GM12878 (cell line): ENCODE measurements around the gene NPC1. TPM values are rescaled to one million over a fixed set of nuclear protein-coding genes. Genes with fewer than 3 reads are reported as not detected.

Experiments
- ATAC-seq: fragments of 200-7000 bp; cut with Tn5 transposase; 3 replicates; pipeline ENCODE4 v1.9.1; 2020; ENCODE audit warnings: mild to moderate bottlenecking, moderate library complexity
- BruUV-seq: library from RNA; stranded (reverse); fragments of 400-500 nt; replicated peaks from 2 replicates; lab custom pipeline; 2021; lab: Mats Ljungman, UMichigan
- CTCF ChIA-PET: fragments of 300-600 bp; sonication (Branson Sonifier 250); formaldehyde crosslinking; extraction: SDS; loops from one replicate; lab custom pipeline; 2021; ENCODE audit warnings: inconsistent platforms; lab: Yijun Ruan, JAX
- POLR2A ChIA-PET: fragments of 350-600 bp; formaldehyde crosslinking; extraction: SDS; loops from one replicate; lab custom pipeline; 2021; ENCODE audit warnings: inconsistent platforms; lab: Charles Lee
- RAD21 ChIA-PET: fragments of 300-600 bp; sonication (Branson Sonifier 250); formaldehyde crosslinking; loops from one replicate; lab custom pipeline; 2023; ENCODE audit warnings: antibody characterized with exemption; ENCODE audit not compliant: unreplicated experiment; lab: Charles Lee
- SMC1A ChIA-PET: fragments of 300-600 bp; sonication (Branson Sonifier 250); formaldehyde crosslinking; loops from one replicate; lab custom pipeline; 2023; ENCODE audit not compliant: unreplicated experiment, uncharacterized antibody; lab: Charles Lee
- DNase-seq: peaks from one replicate; pipeline ENCODE4 v3.0.0-alpha.2; 2011; ENCODE audit warnings: low read depth, low spot score
- FAIRE-seq: peaks from 3 replicates; lab custom pipeline; 2011; peaks lifted over from hg19 to GRCh38; lab: Jason Lieb, UNC
- H2AFZ ChIP-seq: 2 replicates; pipeline ENCODE4 v1.6.0; 2011; ENCODE audit warnings: low read depth, low read length, control low read depth; ENCODE audit not compliant: control insufficient read depth
- H3K27ac ChIP-seq: 2 replicates; pipeline ENCODE4 v1.5.1; 2011; ENCODE audit warnings: control low read depth; ENCODE audit not compliant: control insufficient read depth, insufficient read depth
- H3K27me3 ChIP-seq, 2 experiments: replicated peaks in 1 of 2; 2 replicates each; pipeline versions ENCODE4 v1.6.0 to v1.6.1; 2011; ENCODE audit warnings: low read length in 1 of 2; ENCODE audit not compliant: control insufficient read depth in 2 of 2, insufficient read depth in 2 of 2
- H3K36me3 ChIP-seq, 2 experiments: 2 replicates each; pipeline ENCODE4 v1.5.1; 2011; ENCODE audit warnings: low read length in 1 of 2; ENCODE audit not compliant: control insufficient read depth in 2 of 2, insufficient read depth in 2 of 2
- H3K4me1 ChIP-seq: 2 replicates; pipeline ENCODE4 v1.6.1; 2011; ENCODE audit warnings: mild to moderate bottlenecking, low read length, moderate library complexity, mixed read lengths; ENCODE audit not compliant: control insufficient read depth, insufficient read depth
- H3K4me2 ChIP-seq: 2 replicates; pipeline ENCODE4 v1.6.0; 2011; ENCODE audit warnings: control low read depth; ENCODE audit not compliant: control insufficient read depth, insufficient read depth
- H3K4me3 ChIP-seq: fragments of 200-600 bp; sonication (generic); 2 replicates; pipeline ENCODE4 v1.5.1; 2016
- H3K79me2 ChIP-seq: 2 replicates; pipeline ENCODE4 v1.6.0; 2011; ENCODE audit warnings: low read length; ENCODE audit not compliant: control insufficient read depth, insufficient read depth
- H3K9ac ChIP-seq: 2 replicates; pipeline ENCODE4 v1.8.0; 2011; ENCODE audit warnings: low read length, control low read depth, mixed read lengths; ENCODE audit not compliant: control insufficient read depth, insufficient read depth
- H3K9me3 ChIP-seq: replicated peaks from 3 replicates; pipeline ENCODE4 v1.5.1; 2011; ENCODE audit warnings: mild to moderate bottlenecking, low read length; ENCODE audit not compliant: control insufficient read depth, insufficient read depth
- H4K20me1 ChIP-seq: 2 replicates; pipeline ENCODE4 v1.6.0; 2011; ENCODE audit not compliant: control insufficient read depth, insufficient read depth
- CEBPB ChIP-seq, 2 experiments: fragments of 150-350 bp in 1 of 2; IDR thresholded peaks; 2 replicates each; pipeline ENCODE4 v1.6.1; 2012 to 2014; ENCODE audit warnings: low read depth in 2 of 2, low read length in 2 of 2, borderline replicate concordance in 1 of 2, inconsistent platforms in 1 of 2
- JUND ChIP-seq: IDR thresholded peaks from 2 replicates; pipeline ENCODE4 v1.6.1; 2012; ENCODE audit warnings: low read depth, mild to moderate bottlenecking, low read length, improper control_type of control experiment, moderate library complexity
- KLF5 ChIP-seq: fragments of 450-650 bp; IDR thresholded peaks from 2 replicates; pipeline ENCODE4 v1.6.1; 2014; ENCODE audit warnings: mild to moderate bottlenecking; ENCODE audit not compliant: partially characterized antibody
- MTA3 ChIP-seq: IDR thresholded peaks from 2 replicates; pipeline ENCODE4 v1.6.1; 2012; ENCODE audit warnings: low read length, inconsistent platforms, borderline replicate concordance
- MXI1 ChIP-seq: fragments of 150-350 bp; IDR thresholded peaks from 2 replicates; pipeline ENCODE4 v1.6.1; 2011; ENCODE audit warnings: low read depth, mild to moderate bottlenecking, inconsistent platforms, low read length, improper control_type of control experiment
- MYB ChIP-seq: fragments of 150-350 bp; IDR thresholded peaks from 2 replicates; pipeline ENCODE4 v1.6.1; 2014; ENCODE audit warnings: mild to moderate bottlenecking, low read depth, low read length, borderline replicate concordance
- NR2C2 ChIP-seq: IDR thresholded peaks from 2 replicates; pipeline ENCODE4 v1.6.1; 2011; ENCODE audit warnings: borderline replicate concordance, low read depth; ENCODE audit not compliant: control insufficient read depth, insufficient read length
- NRF1 ChIP-seq: conservative IDR thresholded peaks from 2 replicates; pipeline ENCODE4 v1.6.1; 2011; ENCODE audit warnings: mild to moderate bottlenecking, low read depth, low read length, improper control_type of control experiment
- SUPT20H ChIP-seq: IDR thresholded peaks from 2 replicates; pipeline ENCODE4 v1.6.1; 2011; ENCODE audit warnings: low read depth, mild to moderate bottlenecking, low read length, moderate library complexity, borderline replicate concordance; ENCODE audit not compliant: control insufficient read depth
- TCF12 ChIP-seq: IDR thresholded peaks from 2 replicates; pipeline ENCODE4 v1.6.1; 2011; ENCODE audit warnings: low read depth, mild to moderate bottlenecking, low read length
- WRNIP1 ChIP-seq: IDR thresholded peaks from 2 replicates; pipeline ENCODE4 v1.6.1; 2011; ENCODE audit warnings: low read depth, low read length, improper control_type of control experiment, borderline replicate concordance
- ZNF384 ChIP-seq: IDR thresholded peaks from 2 replicates; pipeline ENCODE4 v1.6.1; 2012; ENCODE audit warnings: low read depth, mild to moderate bottlenecking, low read length, improper control_type of control experiment, borderline replicate concordance
- ZSCAN29 ChIP-seq: fragments of 450-650 bp; IDR thresholded peaks from 2 replicates; pipeline ENCODE4 v1.6.1; 2017; ENCODE audit warnings: mild to moderate bottlenecking, moderate library complexity
- whole genome bisulfite sequencing: methylation state at CpG from one replicate; pipeline ENCODE4 v1.1.6; 2016; ENCODE audit warnings: low lambda C conversion rate; ENCODE audit not compliant: insufficient replicate concordance, insufficient coverage; ENCODE audit errors: missing lambda C conversion rate; 5-methylcytosine and 5-hydroxymethylcytosine counted together
- in situ Hi-C: fragments of 300-500 bp; cut with MboI; formaldehyde crosslinking; loops from 9 replicates; pipeline ENCODE4 v1.14.3; 2018; ENCODE audit warnings: mixed read lengths
- intact Hi-C: fragments of 100-400 bp; cut with micrococcal nuclease; formaldehyde crosslinking; loops from one replicate; pipeline ENCODE4 v1.14.2; 2022; ENCODE audit not compliant: unreplicated experiment
- polyA plus RNA-seq, 11 experiments: library from polyadenylated mRNA; depleted of rRNA in 4 of 11; unstranded in 6 of 11; stranded (reverse) in 5 of 11; fragments of >200 nt; fragmentation: Nextera tagmentation in 4 of 11; fragmentation: Illumina TruSeq in 1 of 11; extraction: Ambion mirVana in 4 of 11; extraction: Trizol in 1 of 11; gene quantifications; 1 replicate in 1 of 11; 2 replicates in 10 of 11; pipeline versions ENCODE4 v1.2.1 to v1.2.3, GENCODE V29; 2011 to 2016; ENCODE audit warnings: inconsistent platforms in 2 of 11, missing spikeins in 2 of 11, low read depth in 1 of 11
- total RNA-seq, 4 experiments: library from RNA; depleted of rRNA in 3 of 4; stranded (reverse); fragments of >200 nt in 3 of 4; fragmentation: Illumina TruSeq in 1 of 4; extraction: Trizol in 1 of 4; gene quantifications; 2 replicates each; pipeline versions ENCODE4 v1.2.1 to v1.2.3, GENCODE V29; 2013 to 2021
- TF ChIP-seq, protein P1 (sequence below): IDR thresholded peaks from 2 replicates; pipeline ENCODE4 v1.6.1; 2012; ENCODE audit warnings: low read depth, low read length, improper control_type of control experiment
- TF ChIP-seq, protein P2 (sequence below): fragments of 150-350 bp; IDR thresholded peaks from 2 replicates; pipeline ENCODE4 v1.6.1; 2014; ENCODE audit warnings: mild to moderate bottlenecking, low read depth, low read length
- TF ChIP-seq, protein P3 (sequence below): IDR thresholded peaks from 2 replicates; pipeline ENCODE4 v1.6.1; 2012; ENCODE audit warnings: low read length, inconsistent platforms
- TF ChIP-seq, protein P4 (sequence below): fragments of 450-650 bp; IDR thresholded peaks from 2 replicates; pipeline ENCODE4 v1.6.1; 2017; ENCODE audit warnings: mild to moderate bottlenecking

The NPC1 gene
- total and polyA plus RNA-seq, 10 of the 15 experiments (the other 5 are each of a cell fraction or from before 2014, with no cell fraction given): 10.1 to 45.2 (median 19.4) TPM

DNA sequence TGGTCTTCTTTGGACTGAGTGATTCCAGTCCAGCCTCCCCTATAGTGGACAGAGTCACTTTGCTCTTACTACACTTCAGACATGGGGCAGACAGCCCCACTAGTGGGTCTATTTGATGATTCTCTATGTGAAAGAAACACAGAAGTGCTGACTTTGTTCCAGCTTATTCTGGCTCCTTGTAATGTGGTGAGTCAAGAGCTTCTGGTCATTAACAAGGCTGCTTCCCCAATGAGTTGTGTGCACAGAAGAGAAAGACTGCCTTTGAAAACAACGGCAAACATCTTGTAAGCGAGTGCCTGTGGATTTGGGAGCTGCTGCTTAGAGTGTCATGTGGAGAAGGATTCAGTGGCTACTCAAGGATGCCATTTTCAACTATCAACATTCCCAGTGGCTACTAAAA lies 43.8 kb downstream of the NPC1 start:
- DNase-seq (no peak), FAIRE-seq (no peak)
- BruUV-seq: no TSS peak
- TF ChIP-seq NRF1 (no peak), KLF5 (no peak), ZSCAN29 (no peak), NR2C2 (no peak), ZNF384 (no peak), CEBPB (IDR thresholded peaks at IDR 0.05; ENCODE audit: borderline replicate concordance in 1 of 2, low read depth in 2 of 2, low read length in 2 of 2) (no peak), SUPT20H (no peak), MTA3 (no peak), WRNIP1 (no peak), MXI1 (no peak), JUND (no peak), MYB (no peak), TCF12 (no peak)
- TF ChIP-seq, protein P1, sequence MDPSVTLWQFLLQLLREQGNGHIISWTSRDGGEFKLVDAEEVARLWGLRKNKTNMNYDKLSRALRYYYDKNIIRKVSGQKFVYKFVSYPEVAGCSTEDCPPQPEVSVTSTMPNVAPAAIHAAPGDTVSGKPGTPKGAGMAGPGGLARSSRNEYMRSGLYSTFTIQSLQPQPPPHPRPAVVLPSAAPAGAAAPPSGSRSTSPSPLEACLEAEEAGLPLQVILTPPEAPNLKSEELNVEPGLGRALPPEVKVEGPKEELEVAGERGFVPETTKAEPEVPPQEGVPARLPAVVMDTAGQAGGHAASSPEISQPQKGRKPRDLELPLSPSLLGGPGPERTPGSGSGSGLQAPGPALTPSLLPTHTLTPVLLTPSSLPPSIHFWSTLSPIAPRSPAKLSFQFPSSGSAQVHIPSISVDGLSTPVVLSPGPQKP: no peak
- TF ChIP-seq, protein P2, sequence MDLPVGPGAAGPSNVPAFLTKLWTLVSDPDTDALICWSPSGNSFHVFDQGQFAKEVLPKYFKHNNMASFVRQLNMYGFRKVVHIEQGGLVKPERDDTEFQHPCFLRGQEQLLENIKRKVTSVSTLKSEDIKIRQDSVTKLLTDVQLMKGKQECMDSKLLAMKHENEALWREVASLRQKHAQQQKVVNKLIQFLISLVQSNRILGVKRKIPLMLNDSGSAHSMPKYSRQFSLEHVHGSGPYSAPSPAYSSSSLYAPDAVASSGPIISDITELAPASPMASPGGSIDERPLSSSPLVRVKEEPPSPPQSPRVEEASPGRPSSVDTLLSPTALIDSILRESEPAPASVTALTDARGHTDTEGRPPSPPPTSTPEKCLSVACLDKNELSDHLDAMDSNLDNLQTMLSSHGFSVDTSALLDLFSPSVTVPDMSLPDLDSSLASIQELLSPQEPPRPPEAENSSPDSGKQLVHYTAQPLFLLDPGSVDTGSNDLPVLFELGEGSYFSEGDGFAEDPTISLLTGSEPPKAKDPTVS: no peak
- TF ChIP-seq, protein P3, sequence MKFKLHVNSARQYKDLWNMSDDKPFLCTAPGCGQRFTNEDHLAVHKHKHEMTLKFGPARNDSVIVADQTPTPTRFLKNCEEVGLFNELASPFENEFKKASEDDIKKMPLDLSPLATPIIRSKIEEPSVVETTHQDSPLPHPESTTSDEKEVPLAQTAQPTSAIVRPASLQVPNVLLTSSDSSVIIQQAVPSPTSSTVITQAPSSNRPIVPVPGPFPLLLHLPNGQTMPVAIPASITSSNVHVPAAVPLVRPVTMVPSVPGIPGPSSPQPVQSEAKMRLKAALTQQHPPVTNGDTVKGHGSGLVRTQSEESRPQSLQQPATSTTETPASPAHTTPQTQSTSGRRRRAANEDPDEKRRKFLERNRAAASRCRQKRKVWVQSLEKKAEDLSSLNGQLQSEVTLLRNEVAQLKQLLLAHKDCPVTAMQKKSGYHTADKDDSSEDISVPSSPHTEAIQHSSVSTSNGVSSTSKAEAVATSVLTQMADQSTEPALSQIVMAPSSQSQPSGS: no peak
- TF ChIP-seq, protein P4, sequence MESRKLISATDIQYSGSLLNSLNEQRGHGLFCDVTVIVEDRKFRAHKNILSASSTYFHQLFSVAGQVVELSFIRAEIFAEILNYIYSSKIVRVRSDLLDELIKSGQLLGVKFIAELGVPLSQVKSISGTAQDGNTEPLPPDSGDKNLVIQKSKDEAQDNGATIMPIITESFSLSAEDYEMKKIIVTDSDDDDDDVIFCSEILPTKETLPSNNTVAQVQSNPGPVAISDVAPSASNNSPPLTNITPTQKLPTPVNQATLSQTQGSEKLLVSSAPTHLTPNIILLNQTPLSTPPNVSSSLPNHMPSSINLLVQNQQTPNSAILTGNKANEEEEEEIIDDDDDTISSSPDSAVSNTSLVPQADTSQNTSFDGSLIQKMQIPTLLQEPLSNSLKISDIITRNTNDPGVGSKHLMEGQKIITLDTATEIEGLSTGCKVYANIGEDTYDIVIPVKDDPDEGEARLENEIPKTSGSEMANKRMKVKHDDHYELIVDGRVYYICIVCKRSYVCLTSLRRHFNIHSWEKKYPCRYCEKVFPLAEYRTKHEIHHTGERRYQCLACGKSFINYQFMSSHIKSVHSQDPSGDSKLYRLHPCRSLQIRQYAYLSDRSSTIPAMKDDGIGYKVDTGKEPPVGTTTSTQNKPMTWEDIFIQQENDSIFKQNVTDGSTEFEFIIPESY: no peak

More for the DNA sequence above, 43.8 kb downstream of the NPC1 start:
- no peak overlapping the region for H2AFZ ChIP-seq
- ChIA-PET CTCF (interaction anchor here (0.6 to 2.4 kb wide), 6 partner anchors 14 to 161 kb away, joined by 3 to 10 read pairs (median 4); no protein-coding TSS in a partner anchor), RAD21 (no interaction called here), SMC1A (interaction anchor here (0.7 to 2.6 kb wide), 5 partner anchors 9 to 742 kb away, joined by 3 to 11 read pairs (median 5); no protein-coding TSS in a partner anchor), POLR2A (interaction anchor here (0.7 to 1.0 kb wide), 2 partner anchors 12 to 734 kb away, joined by 3 to 5 read pairs; no protein-coding TSS in a partner anchor)
- peaks cover 31% of the 10 kb centered on the region for H3K4me1 ChIP-seq
- in situ Hi-C loops (no loop called here), intact Hi-C loops (loop anchor here (5.0 kb wide), 1 partner anchor 40 kb away; no protein-coding TSS in a partner anchor)
- no peaks in the 10 kb centered on the region for H3K79me2 ChIP-seq
- H3K27ac ChIP-seq: no peak overlapping the region
- ATAC-seq: no peak
- no peaks in the 10 kb centered on the region for H3K27me3 ChIP-seq
- H3K9me3 ChIP-seq: no peaks in the 10 kb centered on the region
- H3K4me3 ChIP-seq: no peak overlapping the region
- no peaks in the 10 kb centered on the region for H4K20me1 ChIP-seq
- H3K4me2 ChIP-seq: no peak overlapping the region
- no peak overlapping the region for H3K9ac ChIP-seq
- H3K36me3 ChIP-seq: peaks cover 23 to 25% of the 10 kb centered on the region in 2 experiments; a peak in 3 of 4 replicates
- WGBS: 100% methylated on average over 2 of the region's 2 CpGs
